OCI-LY3 (cell line): ENCODE results near the gene EPN2.

Experiments used
- CTCF ChIP-seq: fragments of 200-600, 300-600 bp; sonication (generic); IDR thresholded peaks from 2 replicates; pipeline ENCODE4 v1.5.1; 2014; ENCODE audit warnings: antibody characterized with exemption, low read length, low read depth
- EZH2phosphoT487 ChIP-seq: fragments of 200-600 bp; shearing (Covaris generic); IDR thresholded peaks from 2 replicates; pipeline ENCODE4 v1.6.1; 2018; ENCODE audit warnings: antibody characterized with exemption, mixed run types, low read depth

GRCh38 chr17:19322861-19323260 is 85.7 kb downstream of the EPN2 start:
- TF ChIP-seq CTCF (no peak), EZH2phosphoT487 (no peak)
